CD4-positive, CD25-positive, alpha-beta regulatory T cell (primary cell): ENCODE data around the gene MRPS10. TPM values are rescaled to one million over a fixed set of nuclear protein-coding genes. Genes with fewer than 3 reads are reported as not detected.

Source experiments
- ATAC-seq, 2 donors: fragments of 150-1000 bp; cut with Tn5 transposase; one replicate each; pipeline ENCODE4 v1.10.0; 2021; ENCODE audit warnings: low read depth in 2 of 2, moderate number of reproducible peaks in 2 of 2, moderate library complexity in 1 of 2
- DNase-seq, 3 donors: peaks; one replicate each; pipeline versions ENCODE4 v3.0.0 to v3.0.0-alpha.2; 2012 to 2022; ENCODE audit warnings: mixed read lengths in 1 of 3
- H3K27ac ChIP-seq: one replicate; pipeline ENCODE4 v1.7.0; 2013; ENCODE audit warnings: mild to moderate bottlenecking, low read length; ENCODE audit not compliant: insufficient read depth, poor library complexity, severe bottlenecking
- H3K27me3 ChIP-seq: one replicate; pipeline ENCODE4 v1.7.0; 2013; ENCODE audit warnings: low read length; ENCODE audit not compliant: control insufficient read depth, insufficient read depth
- H3K36me3 ChIP-seq: one replicate; pipeline ENCODE4 v1.7.0; 2013; ENCODE audit warnings: mild to moderate bottlenecking, low read length, moderate library complexity; ENCODE audit not compliant: control insufficient read depth, insufficient read depth
- H3K4me1 ChIP-seq: 2 replicates; pipeline ENCODE4 v1.7.0; 2013; ENCODE audit warnings: mild to moderate bottlenecking, low read length; ENCODE audit not compliant: insufficient read depth, control insufficient read depth, poor library complexity, severe bottlenecking
- H3K4me3 ChIP-seq: one replicate; pipeline ENCODE4 v1.7.0; 2013; ENCODE audit warnings: low read depth, mild to moderate bottlenecking, low read length, moderate library complexity
- H3K9me3 ChIP-seq, 2 experiments: 1 replicate in 1 of 2; 2 replicates in 1 of 2; pipeline ENCODE4 v1.7.0; 2013; ENCODE audit warnings: low read length in 2 of 2, mild to moderate bottlenecking in 1 of 2, moderate library complexity in 1 of 2; ENCODE audit not compliant: control insufficient read depth in 2 of 2
- H3K27ac Mint-ChIP-seq, 3 donors: one replicate each; pipeline ENCODE4 v1.8.0; 2020 to 2022; ENCODE audit warnings: mild to moderate bottlenecking in 3 of 3, mixed read lengths in 3 of 3, moderate library complexity in 2 of 3
- H3K27me3 Mint-ChIP-seq: one replicate; pipeline ENCODE4 v1.8.0; 2022; ENCODE audit warnings: mild to moderate bottlenecking, mixed read lengths
- H3K36me3 Mint-ChIP-seq: one replicate; pipeline ENCODE4 v1.8.0; 2020; ENCODE audit warnings: mixed read lengths
- H3K4me1 Mint-ChIP-seq, 4 donors: one replicate each; pipeline ENCODE4 v1.8.0; 2020 to 2022; ENCODE audit warnings: mixed read lengths in 4 of 4, mild to moderate bottlenecking in 1 of 4
- H3K4me3 Mint-ChIP-seq, 4 donors: one replicate each; pipeline ENCODE4 v1.8.0; 2020 to 2022; ENCODE audit warnings: mild to moderate bottlenecking in 4 of 4, mixed read lengths in 4 of 4, moderate library complexity in 3 of 4
- H3K9me3 Mint-ChIP-seq, 7 donors: one replicate each; pipeline ENCODE4 v1.8.0; 2020 to 2022; ENCODE audit warnings: mixed read lengths in 7 of 7, mild to moderate bottlenecking in 3 of 7, moderate library complexity in 2 of 7
- polyA plus RNA-seq, 4 donors: library from polyadenylated mRNA; unstranded; fragments of 300-500 nt; fragmentation: Illumina TruSeq; gene quantifications; one replicate each; pipeline ENCODE4 v1.2.3, GENCODE V29; 2021
- total RNA-seq: library from RNA; stranded (reverse); gene quantifications from one replicate; pipeline ENCODE4 v1.2.3, GENCODE V29; 2022

Gene MRPS10
- total RNA-seq (16.2 TPM), polyA plus RNA-seq (10 to 100 TPM; 44.7 to 53.9 (median 48.3) TPM)

DNA sequence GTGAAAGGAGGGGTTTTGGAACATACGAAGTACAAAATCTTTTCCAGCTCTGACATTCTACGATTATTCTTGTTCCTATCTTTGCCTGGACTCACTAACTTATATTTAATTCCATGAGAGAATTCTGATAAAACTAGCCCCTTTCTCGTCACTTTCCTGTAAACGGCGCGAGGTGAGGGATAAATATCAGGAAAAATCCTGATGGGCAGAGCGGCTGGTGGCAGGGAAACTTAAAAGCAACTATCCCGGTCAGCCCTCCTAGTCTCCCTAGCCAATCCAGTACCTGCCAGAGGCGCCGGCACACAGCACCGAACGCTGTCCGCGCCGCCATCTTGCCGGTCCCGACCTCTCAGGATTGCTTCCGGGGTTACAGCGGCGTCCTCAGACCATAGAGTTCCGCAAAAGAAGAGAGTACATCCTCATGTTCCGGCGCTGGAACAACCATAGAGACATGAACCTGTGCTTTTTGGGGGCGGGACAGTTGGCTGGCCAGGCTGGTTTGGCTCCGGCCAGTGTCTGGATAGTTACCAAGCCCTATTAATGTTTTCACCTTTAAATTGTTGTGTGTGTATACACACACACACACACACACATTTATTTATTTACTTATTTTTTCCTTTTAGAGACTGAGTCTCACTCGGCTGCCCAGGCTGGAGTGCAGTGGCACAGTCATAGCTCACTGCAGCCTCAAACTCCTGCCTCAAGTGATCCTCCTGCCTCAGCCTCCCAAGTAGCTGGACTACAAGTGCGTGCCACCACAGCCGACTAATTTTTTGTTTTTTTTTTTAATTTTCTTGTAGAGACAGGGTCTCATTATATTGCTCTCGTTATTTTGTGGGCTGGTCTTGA, at the start of gene MRPS10:
Gene MRPS10 (minus strand): TSS at position 343 of the 849 bp plus-strand sequence. CDS start 12 bp downstream, at position 331.
- H3K9me3 ChIP-seq: no peaks in the 10 kb centered on the region
- Mint-ChIP-seq H3K4me1 (peaks cover 9 to 35% (median 18%) of the 10 kb centered on the region in 4 donors), H3K27ac (peak within 1 kb of the TSS; percentile 95 to 99 (median 97)), H3K27me3 (no peaks in the 10 kb centered on the region), H3K36me3 (peaks cover 13% of the 10 kb centered on the region), H3K9me3 (no peaks in the 10 kb centered on the region), H3K4me3 (peak within 1 kb of the TSS; percentile 97 to 99 (median 99))
- no peaks in the 10 kb centered on the region for H3K27me3 ChIP-seq
- peak within 1 kb of the TSS; percentile 76 for H3K27ac ChIP-seq
- H3K36me3 ChIP-seq: peaks cover 14% of the 10 kb centered on the region
- DNase-seq (peak; percentile 84 to 97 (median 90)), ATAC-seq (peak; percentile 99 to 100)
- H3K4me3 ChIP-seq: peak within 1 kb of the TSS; percentile 98
- peaks cover 25% of the 10 kb centered on the region for H3K4me1 ChIP-seq

DNA sequence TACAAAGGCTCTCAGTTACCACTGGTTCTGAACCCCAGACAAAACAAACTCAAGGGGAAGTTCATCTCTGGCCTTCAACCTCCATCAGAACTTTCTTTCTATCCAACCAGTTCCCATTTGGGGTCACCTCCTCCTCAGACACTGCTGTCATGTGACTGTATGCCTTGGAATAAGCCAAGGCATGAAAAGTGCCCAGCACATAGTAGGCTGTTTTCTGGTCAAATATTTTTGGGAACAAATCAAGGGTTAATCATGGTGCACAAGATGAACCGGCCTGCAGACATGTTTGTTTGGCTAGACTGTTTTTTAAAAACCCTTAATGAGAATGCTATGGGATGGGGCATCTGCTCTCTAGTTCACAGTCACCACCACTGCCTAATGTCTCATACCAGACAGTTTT, 48.9 kb upstream of the MRPS10 start:
- Mint-ChIP-seq H3K9me3 (no peaks in the 10 kb centered on the region), H3K27me3 (no peaks in the 10 kb centered on the region), H3K4me3 (no peak overlapping the region), H3K36me3 (peaks cover 23% of the 10 kb centered on the region), H3K4me1 (peaks cover 4 to 9% (median 7%) of the 10 kb centered on the region in 4 donors), H3K27ac (peak overlapping the region in 1 of 3 donors; percentile 56)
- DNase-seq (no peak), ATAC-seq (no peak)
- H3K36me3 ChIP-seq: peaks cover 21% of the 10 kb centered on the region
- no peaks in the 10 kb centered on the region for H3K27me3 ChIP-seq
- H3K27ac ChIP-seq: no peak overlapping the region
- H3K4me1 ChIP-seq: no peaks in the 10 kb centered on the region
- no peak overlapping the region for H3K4me3 ChIP-seq
- H3K9me3 ChIP-seq: no peaks in the 10 kb centered on the region

DNA sequence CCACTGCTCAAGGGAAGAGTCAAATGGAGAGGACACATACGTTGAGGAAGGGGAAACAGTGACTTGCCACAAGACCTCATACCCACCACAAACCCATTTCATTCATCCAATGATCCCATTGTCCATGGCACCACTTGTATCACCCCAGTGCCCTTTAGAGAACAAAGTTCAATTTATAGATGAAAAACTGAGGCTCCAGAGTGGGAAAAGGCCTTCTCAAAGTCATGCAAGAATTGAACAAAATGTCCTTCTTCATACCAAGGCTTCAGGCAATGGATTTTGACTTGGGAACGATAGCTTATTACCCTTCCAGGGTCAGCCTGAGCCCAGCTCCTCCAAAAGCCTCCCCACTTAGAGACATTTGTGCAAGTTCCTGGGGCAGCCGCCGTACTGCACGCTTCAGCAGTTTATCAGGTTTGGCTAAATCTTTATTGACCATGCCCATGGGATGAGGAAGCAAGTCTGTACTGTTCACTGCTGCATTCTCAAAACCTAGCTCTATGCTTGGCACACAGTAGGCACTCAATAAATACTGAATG, 47.3 kb upstream of the MRPS10 start:
- no peak for ATAC-seq
- H3K36me3 Mint-ChIP-seq: peaks cover 18% of the 10 kb centered on the region
- H3K4me3 Mint-ChIP-seq: no peak overlapping the region
- H3K27ac ChIP-seq: no peak overlapping the region
- H3K36me3 ChIP-seq: peaks cover 21% of the 10 kb centered on the region
- H3K27me3 Mint-ChIP-seq: no peaks in the 10 kb centered on the region
- no peaks in the 10 kb centered on the region for H3K9me3 Mint-ChIP-seq
- no peaks in the 10 kb centered on the region for H3K9me3 ChIP-seq
- H3K4me1 ChIP-seq: no peaks in the 10 kb centered on the region
- peaks cover 3 to 6% (median 4%) of the 10 kb centered on the region in 4 donors for H3K4me1 Mint-ChIP-seq
- DNase-seq: no peak
- H3K27ac Mint-ChIP-seq: no peak overlapping the region
- no peak overlapping the region for H3K4me3 ChIP-seq
- no peaks in the 10 kb centered on the region for H3K27me3 ChIP-seq

DNA sequence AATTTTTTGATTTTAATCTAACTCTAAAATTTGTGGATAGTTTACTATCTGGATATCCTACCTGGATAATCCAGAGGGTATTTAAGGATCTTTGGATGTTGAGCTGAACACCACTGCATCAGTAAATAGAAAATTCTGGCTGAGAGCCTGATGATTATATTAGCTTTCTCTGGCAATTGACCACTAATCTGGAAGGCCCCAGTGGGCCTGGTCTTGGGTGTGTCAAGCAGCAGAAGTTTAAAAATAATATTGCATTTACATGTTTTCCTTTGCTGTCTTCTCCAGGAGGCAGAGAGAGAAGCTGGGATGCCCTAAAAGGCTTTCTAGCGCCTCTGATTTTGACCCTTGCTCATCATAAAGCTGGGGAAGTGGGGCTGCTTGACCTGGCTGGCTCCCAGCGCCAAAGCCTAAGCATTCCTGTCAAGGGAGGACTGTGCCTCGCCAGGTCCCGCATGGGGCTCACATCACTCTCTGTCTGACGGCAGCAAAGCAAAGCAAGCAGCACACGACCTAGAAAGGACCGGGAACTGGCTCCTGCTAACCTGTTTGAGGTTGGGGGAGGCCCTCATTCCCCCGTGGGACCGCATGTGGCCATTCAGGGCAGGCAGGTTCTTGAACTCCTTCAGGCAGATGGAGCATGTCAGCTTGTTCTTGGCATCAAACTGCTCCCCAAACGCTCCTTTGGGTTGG, 46.6 kb upstream of the MRPS10 start:
- H3K27ac Mint-ChIP-seq: no peak overlapping the region
- Histone ChIP-seq H3K4me1 (no peaks in the 10 kb centered on the region), H3K36me3 (peaks cover 18% of the 10 kb centered on the region), H3K9me3 (no peaks in the 10 kb centered on the region), H3K27ac (no peak overlapping the region), H3K27me3 (no peaks in the 10 kb centered on the region), H3K4me3 (no peak overlapping the region)
- DNase-seq (no peak), ATAC-seq (no peak)
- peaks cover 14% of the 10 kb centered on the region for H3K36me3 Mint-ChIP-seq
- H3K4me3 Mint-ChIP-seq: no peak overlapping the region
- no peaks in the 10 kb centered on the region for H3K9me3 Mint-ChIP-seq
- H3K27me3 Mint-ChIP-seq: no peaks in the 10 kb centered on the region
- peaks cover 0 to 4% (median 2%) of the 10 kb centered on the region in 4 donors for H3K4me1 Mint-ChIP-seq

DNA sequence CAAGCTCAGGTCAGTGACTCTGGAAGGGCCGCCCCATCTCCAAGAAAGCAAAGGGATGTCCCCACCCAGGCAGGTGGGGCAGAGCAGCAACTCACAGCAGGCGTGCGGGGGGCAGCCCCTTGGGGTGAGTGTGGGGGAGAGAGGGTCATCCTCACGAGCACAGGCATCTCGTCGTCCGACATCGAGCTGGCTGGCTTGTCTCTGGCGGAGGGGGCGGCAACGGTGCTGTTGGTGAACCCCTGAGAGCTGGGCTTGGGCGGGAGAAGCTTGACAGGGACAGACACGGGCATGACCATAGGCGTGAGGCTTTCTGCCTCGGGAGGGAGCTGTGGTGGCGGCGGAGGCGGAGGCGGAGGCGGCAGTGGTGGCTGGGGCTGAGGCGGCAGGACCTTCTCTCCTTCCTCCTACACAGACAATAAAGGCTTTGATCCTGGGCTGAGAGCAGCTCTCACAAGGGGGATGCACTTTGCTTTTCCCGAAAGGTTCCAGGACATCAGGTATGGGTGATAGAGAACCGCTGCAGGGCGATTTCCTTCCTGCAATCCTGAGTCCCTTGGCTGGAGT, 45.6 kb upstream of the MRPS10 start:
- DNase-seq (no peak), ATAC-seq (no peak)
- Mint-ChIP-seq H3K9me3 (no peaks in the 10 kb centered on the region), H3K4me1 (peaks cover 0 to 4% (median 2%) of the 10 kb centered on the region in 4 donors), H3K36me3 (peaks cover 9% of the 10 kb centered on the region), H3K4me3 (no peak overlapping the region), H3K27me3 (no peaks in the 10 kb centered on the region), H3K27ac (no peak overlapping the region)
- Histone ChIP-seq H3K27me3 (no peaks in the 10 kb centered on the region), H3K9me3 (no peaks in the 10 kb centered on the region), H3K4me3 (no peak overlapping the region), H3K36me3 (peaks cover 15% of the 10 kb centered on the region), H3K4me1 (no peaks in the 10 kb centered on the region), H3K27ac (no peak overlapping the region)

DNA sequence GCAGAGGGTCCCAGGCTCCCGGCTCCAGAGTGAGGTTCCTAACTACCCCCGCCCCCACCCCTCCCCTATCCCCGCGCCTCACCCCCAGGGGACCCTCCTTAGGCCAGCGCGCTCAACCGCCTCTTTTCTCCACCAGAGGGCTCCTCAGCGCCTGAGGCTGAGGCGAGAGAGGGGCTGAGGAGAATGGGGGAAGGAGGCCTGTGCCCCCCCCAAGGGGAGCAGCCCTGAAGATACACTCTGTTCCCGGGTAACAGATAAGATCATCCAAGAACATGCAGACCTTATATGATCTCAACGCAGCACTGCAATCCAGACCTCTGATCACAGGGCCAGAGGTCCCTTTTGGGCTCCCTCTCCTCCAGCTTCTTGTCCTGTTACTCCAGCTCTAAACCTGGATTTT, 43.3 kb upstream of the MRPS10 start:
- Histone ChIP-seq H3K4me3 (no peak overlapping the region), H3K27me3 (no peaks in the 10 kb centered on the region), H3K27ac (no peak overlapping the region), H3K36me3 (peaks cover 38% of the 10 kb centered on the region), H3K9me3 (no peaks in the 10 kb centered on the region), H3K4me1 (no peaks in the 10 kb centered on the region)
- Mint-ChIP-seq H3K4me3 (no peak overlapping the region), H3K36me3 (peaks cover 27% of the 10 kb centered on the region), H3K27me3 (no peaks in the 10 kb centered on the region), H3K27ac (peak overlapping the region in 1 of 3 donors; percentile 29), H3K4me1 (peaks cover 0 to 4% (median 0%) of the 10 kb centered on the region in 4 donors), H3K9me3 (no peaks in the 10 kb centered on the region)
- ATAC-seq: peak in 1 of 2 donors; percentile 47
- no peak for DNase-seq

DNA sequence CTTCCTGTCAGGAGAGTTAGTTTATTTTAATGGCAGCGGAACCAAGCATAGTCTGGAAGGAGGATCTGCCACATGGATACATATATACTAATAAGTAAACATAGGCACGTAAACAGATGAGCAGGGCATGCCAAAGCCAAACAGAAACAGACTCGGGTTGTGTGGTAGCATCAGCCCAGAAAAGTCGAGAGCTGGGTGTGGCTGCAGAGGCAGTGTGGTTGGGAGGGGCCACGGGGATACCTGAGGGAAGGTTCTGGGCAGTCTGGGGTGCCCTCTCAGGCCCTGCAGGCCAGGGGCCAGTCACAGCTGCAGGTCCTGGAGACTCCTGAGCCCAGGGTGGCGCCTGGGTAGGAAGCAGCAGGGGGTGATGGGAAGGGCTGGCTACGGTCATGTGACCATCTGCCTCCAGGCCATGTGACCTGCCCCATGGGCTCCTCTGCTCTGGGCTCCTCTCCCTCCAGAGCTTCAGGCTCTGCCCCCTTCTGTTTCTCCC, 42.8 kb upstream of the MRPS10 start:
- H3K4me1 Mint-ChIP-seq: peaks cover 0 to 4% (median 0%) of the 10 kb centered on the region in 4 donors
- no peaks in the 10 kb centered on the region for H3K9me3 Mint-ChIP-seq
- H3K4me3 Mint-ChIP-seq: no peak overlapping the region
- no peaks in the 10 kb centered on the region for H3K9me3 ChIP-seq
- no peaks in the 10 kb centered on the region for H3K4me1 ChIP-seq
- H3K27ac Mint-ChIP-seq: no peak overlapping the region
- H3K36me3 Mint-ChIP-seq: peaks cover 32% of the 10 kb centered on the region
- no peak overlapping the region for H3K27ac ChIP-seq
- peaks cover 43% of the 10 kb centered on the region for H3K36me3 ChIP-seq
- no peaks in the 10 kb centered on the region for H3K27me3 ChIP-seq
- no peak overlapping the region for H3K4me3 ChIP-seq
- DNase-seq: no peak
- H3K27me3 Mint-ChIP-seq: no peaks in the 10 kb centered on the region
- ATAC-seq: no peak
